GM12878 (cell line): ENCODE measurements around the gene AGTRAP. TPM values are rescaled to one million over a fixed set of nuclear protein-coding genes. Genes with fewer than 3 reads are reported as not detected.

ENCODE experiments used
- ATAC-seq: fragments of 200-7000 bp; cut with Tn5 transposase; 3 replicates; pipeline ENCODE4 v1.9.1; 2020; ENCODE audit warnings: mild to moderate bottlenecking, moderate library complexity
- BruUV-seq: library from RNA; stranded (reverse); fragments of 400-500 nt; replicated peaks from 2 replicates; lab custom pipeline; 2021; lab: Mats Ljungman, UMichigan
- CTCF ChIA-PET: fragments of 300-600 bp; sonication (Branson Sonifier 250); formaldehyde crosslinking; extraction: SDS; loops from one replicate; lab custom pipeline; 2021; ENCODE audit warnings: inconsistent platforms; lab: Yijun Ruan, JAX
- POLR2A ChIA-PET: fragments of 350-600 bp; formaldehyde crosslinking; extraction: SDS; loops from one replicate; lab custom pipeline; 2021; ENCODE audit warnings: inconsistent platforms; lab: Charles Lee
- RAD21 ChIA-PET: fragments of 300-600 bp; sonication (Branson Sonifier 250); formaldehyde crosslinking; loops from one replicate; lab custom pipeline; 2023; ENCODE audit warnings: antibody characterized with exemption; ENCODE audit not compliant: unreplicated experiment; lab: Charles Lee
- SMC1A ChIA-PET: fragments of 300-600 bp; sonication (Branson Sonifier 250); formaldehyde crosslinking; loops from one replicate; lab custom pipeline; 2023; ENCODE audit not compliant: unreplicated experiment, uncharacterized antibody; lab: Charles Lee
- DNase-seq: peaks from one replicate; pipeline ENCODE4 v3.0.0-alpha.2; 2011; ENCODE audit warnings: low read depth, low spot score
- FAIRE-seq: peaks from 3 replicates; lab custom pipeline; 2011; peaks lifted over from hg19 to GRCh38; lab: Jason Lieb, UNC
- H2AFZ ChIP-seq: 2 replicates; pipeline ENCODE4 v1.6.0; 2011; ENCODE audit warnings: low read depth, low read length, control low read depth; ENCODE audit not compliant: control insufficient read depth
- H3K27ac ChIP-seq: 2 replicates; pipeline ENCODE4 v1.5.1; 2011; ENCODE audit warnings: control low read depth; ENCODE audit not compliant: control insufficient read depth, insufficient read depth
- H3K27me3 ChIP-seq, 2 experiments: replicated peaks in 1 of 2; 2 replicates each; pipeline versions ENCODE4 v1.6.0 to v1.6.1; 2011; ENCODE audit warnings: low read length in 1 of 2; ENCODE audit not compliant: control insufficient read depth in 2 of 2, insufficient read depth in 2 of 2
- H3K36me3 ChIP-seq, 2 experiments: 2 replicates each; pipeline ENCODE4 v1.5.1; 2011; ENCODE audit warnings: low read length in 1 of 2; ENCODE audit not compliant: control insufficient read depth in 2 of 2, insufficient read depth in 2 of 2
- H3K4me1 ChIP-seq: 2 replicates; pipeline ENCODE4 v1.6.1; 2011; ENCODE audit warnings: mild to moderate bottlenecking, low read length, moderate library complexity, mixed read lengths; ENCODE audit not compliant: control insufficient read depth, insufficient read depth
- H3K4me2 ChIP-seq: 2 replicates; pipeline ENCODE4 v1.6.0; 2011; ENCODE audit warnings: control low read depth; ENCODE audit not compliant: control insufficient read depth, insufficient read depth
- H3K4me3 ChIP-seq: fragments of 200-600 bp; sonication (generic); 2 replicates; pipeline ENCODE4 v1.5.1; 2016
- H3K79me2 ChIP-seq: 2 replicates; pipeline ENCODE4 v1.6.0; 2011; ENCODE audit warnings: low read length; ENCODE audit not compliant: control insufficient read depth, insufficient read depth
- H3K9ac ChIP-seq: 2 replicates; pipeline ENCODE4 v1.8.0; 2011; ENCODE audit warnings: low read length, control low read depth, mixed read lengths; ENCODE audit not compliant: control insufficient read depth, insufficient read depth
- H3K9me3 ChIP-seq: replicated peaks from 3 replicates; pipeline ENCODE4 v1.5.1; 2011; ENCODE audit warnings: mild to moderate bottlenecking, low read length; ENCODE audit not compliant: control insufficient read depth, insufficient read depth
- H4K20me1 ChIP-seq: 2 replicates; pipeline ENCODE4 v1.6.0; 2011; ENCODE audit not compliant: control insufficient read depth, insufficient read depth
- BMI1 ChIP-seq: fragments of 450-650 bp; IDR thresholded peaks from 2 replicates; pipeline ENCODE4 v1.6.1; 2016; ENCODE audit warnings: mild to moderate bottlenecking, moderate library complexity, borderline replicate concordance
- CEBPB ChIP-seq, 2 experiments: fragments of 150-350 bp in 1 of 2; IDR thresholded peaks; 2 replicates each; pipeline ENCODE4 v1.6.1; 2012 to 2014; ENCODE audit warnings: low read depth in 2 of 2, low read length in 2 of 2, borderline replicate concordance in 1 of 2, inconsistent platforms in 1 of 2
- CHD2 ChIP-seq: IDR thresholded peaks from 2 replicates; pipeline ENCODE4 v1.6.1; 2011; ENCODE audit warnings: low read depth, low read length, improper control_type of control experiment, borderline replicate concordance
- DPF2 ChIP-seq: fragments of 450-650 bp; IDR thresholded peaks from 2 replicates; pipeline ENCODE4 v1.6.1; 2017; ENCODE audit warnings: mild to moderate bottlenecking
- MYC ChIP-seq: IDR thresholded peaks from 2 replicates; pipeline ENCODE4 v1.6.1; 2011; ENCODE audit warnings: mild to moderate bottlenecking, low read length, moderate library complexity, inconsistent platforms; ENCODE audit not compliant: insufficient read depth, insufficient replicate concordance, insufficient read length, severe bottlenecking
- RB1 ChIP-seq: fragments of 450-650 bp; formaldehyde crosslinking; IDR thresholded peaks from 2 replicates; pipeline ENCODE4 v1.6.1; 2017; ENCODE audit warnings: mild to moderate bottlenecking, borderline replicate concordance
- SMAD5 ChIP-seq: IDR thresholded peaks from 2 replicates; pipeline ENCODE4 v1.6.1; 2016; ENCODE audit warnings: antibody characterized with exemption, low read depth
- ZNF384 ChIP-seq: IDR thresholded peaks from 2 replicates; pipeline ENCODE4 v1.6.1; 2012; ENCODE audit warnings: low read depth, mild to moderate bottlenecking, low read length, improper control_type of control experiment, borderline replicate concordance
- WGBS: methylation state at CpG from one replicate; pipeline ENCODE4 v1.1.6; 2016; ENCODE audit warnings: low lambda C conversion rate; ENCODE audit not compliant: insufficient replicate concordance, insufficient coverage; ENCODE audit errors: missing lambda C conversion rate; 5-methylcytosine and 5-hydroxymethylcytosine counted together
- in situ Hi-C: fragments of 300-500 bp; cut with MboI; formaldehyde crosslinking; loops from 9 replicates; pipeline ENCODE4 v1.14.3; 2018; ENCODE audit warnings: mixed read lengths
- intact Hi-C: fragments of 100-400 bp; cut with micrococcal nuclease; formaldehyde crosslinking; loops from one replicate; pipeline ENCODE4 v1.14.2; 2022; ENCODE audit not compliant: unreplicated experiment
- polyA plus RNA-seq, 11 experiments: library from polyadenylated mRNA; depleted of rRNA in 4 of 11; unstranded in 6 of 11; stranded (reverse) in 5 of 11; fragments of >200 nt; fragmentation: Nextera tagmentation in 4 of 11; fragmentation: Illumina TruSeq in 1 of 11; extraction: Ambion mirVana in 4 of 11; extraction: Trizol in 1 of 11; gene quantifications; 1 replicate in 1 of 11; 2 replicates in 10 of 11; pipeline versions ENCODE4 v1.2.1 to v1.2.3, GENCODE V29; 2011 to 2016; ENCODE audit warnings: inconsistent platforms in 2 of 11, missing spikeins in 2 of 11, low read depth in 1 of 11
- total RNA-seq, 4 experiments: library from RNA; depleted of rRNA in 3 of 4; stranded (reverse); fragments of >200 nt in 3 of 4; fragmentation: Illumina TruSeq in 1 of 4; extraction: Trizol in 1 of 4; gene quantifications; 2 replicates each; pipeline versions ENCODE4 v1.2.1 to v1.2.3, GENCODE V29; 2013 to 2021
- TF ChIP-seq, protein P1 (sequence below): fragments of 450-650 bp; IDR thresholded peaks from 2 replicates; pipeline ENCODE4 v1.6.1; 2017; ENCODE audit warnings: mild to moderate bottlenecking, moderate library complexity
- TF ChIP-seq, protein P2 (sequence below): fragments of 450-650 bp; IDR thresholded peaks from 2 replicates; pipeline ENCODE4 v1.6.1; 2016; ENCODE audit warnings: mild to moderate bottlenecking

Gene AGTRAP
- total and polyA plus RNA-seq, 10 of the 15 experiments (the other 5 are each of a cell fraction or from before 2014, with no cell fraction given): 3.0 to 17.4 (median 10.2) TPM

DNA sequence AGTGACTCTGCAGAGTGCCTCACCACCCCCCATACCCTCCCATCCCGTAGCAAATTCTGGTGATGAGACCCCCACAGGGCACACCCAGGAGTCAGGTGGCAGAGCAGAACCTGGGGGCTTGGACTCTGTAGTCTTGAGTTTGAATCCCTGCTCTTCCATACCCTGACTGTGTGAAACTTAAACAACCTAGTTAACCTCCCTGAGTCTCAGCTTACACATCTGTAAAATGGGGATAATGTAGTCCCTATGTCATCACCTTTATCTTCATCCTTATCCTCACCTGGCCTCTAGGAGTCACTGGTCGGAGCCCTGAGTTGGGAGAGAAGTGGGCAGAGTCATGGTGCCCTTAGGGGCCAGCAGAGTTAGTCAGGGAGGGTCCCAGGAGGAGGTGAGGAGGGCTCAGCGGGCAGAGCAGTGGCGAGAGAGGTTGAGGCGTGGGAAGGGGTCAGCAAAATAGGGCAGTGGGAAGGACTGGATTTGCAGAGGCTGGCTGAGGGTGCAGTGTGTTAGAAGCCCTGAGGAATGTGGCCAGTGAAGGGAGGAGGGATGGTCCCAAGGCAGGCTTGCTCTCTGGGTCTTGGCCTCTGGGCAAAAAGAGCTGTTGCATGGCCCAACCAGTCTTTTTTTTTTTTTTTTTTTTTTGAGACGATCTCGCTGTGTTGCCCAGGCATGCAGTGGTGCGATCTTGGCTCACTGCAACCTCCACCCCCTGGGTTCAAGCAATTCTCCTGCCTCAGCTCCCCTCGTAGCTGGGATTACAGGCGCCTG is 44.6 kb downstream of the AGTRAP start:
- Histone ChIP-seq H3K9me3 (no peaks in the 10 kb centered on the region), H3K4me2 (no peak overlapping the region), H3K9ac (no peak overlapping the region), H3K4me3 (no peak overlapping the region), H4K20me1 (no peaks in the 10 kb centered on the region), H3K27ac (no peak overlapping the region), H3K4me1 (peaks cover 4% of the 10 kb centered on the region; the same call in 1 of the 2 replicates), H3K27me3 (no peaks in the 10 kb centered on the region), H2AFZ (no peak overlapping the region), H3K79me2 (no peaks in the 10 kb centered on the region), H3K36me3 (no peaks in the 10 kb centered on the region)
- in situ Hi-C loops: no loop called here
- ATAC-seq (no peak), DNase-seq (no peak), FAIRE-seq (no peak)
- SMC1A ChIA-PET: no interaction called here
- no TSS peak for BruUV-seq
- TF ChIP-seq ZNF384 (no peak), BMI1 (no peak)
- WGBS: 51% methylated on average over 8 of the region's 10 CpGs
- intact Hi-C loops: no loop called here
- POLR2A ChIA-PET: interaction anchor here (0.6 kb wide), 1 partner anchor 22 kb away, joined by 3 read pairs; no protein-coding TSS in a partner anchor
- CTCF ChIA-PET: interaction anchor here (0.9 kb wide), 1 partner anchor 65 kb away, joined by 3 read pairs; no protein-coding TSS in a partner anchor
- RAD21 ChIA-PET: no interaction called here

DNA sequence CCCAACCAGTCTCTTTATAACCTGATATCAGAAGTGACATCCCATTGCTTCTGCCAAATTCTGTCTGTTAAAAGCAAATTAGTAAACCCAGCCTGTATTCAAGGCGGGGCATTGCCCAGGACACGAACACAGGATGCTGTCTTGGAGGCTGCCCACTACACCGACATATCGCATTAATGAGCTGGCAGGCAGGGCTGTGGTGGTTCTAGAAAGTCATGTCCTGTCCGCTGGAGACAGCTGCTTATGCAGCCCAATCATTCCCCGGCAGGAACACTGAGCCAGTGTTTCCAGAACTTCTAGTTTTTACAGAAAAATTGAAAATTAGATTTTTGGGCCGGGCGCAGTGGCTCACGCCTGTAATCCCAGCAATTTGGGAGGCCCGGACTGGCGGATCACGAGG is 45.4 kb downstream of the AGTRAP start:
- BruUV-seq: no TSS peak
- ChIA-PET CTCF (no interaction called here), RAD21 (interaction anchor here (1.0 kb wide), 1 partner anchor 113 kb away, joined by 3 read pairs; no protein-coding TSS in a partner anchor), SMC1A (no interaction called here), POLR2A (interaction anchor here (0.5 to 0.6 kb wide), 2 partner anchors 23 to 1296 kb away, joined by 3 to 6 read pairs; no protein-coding TSS in a partner anchor)
- H3K27me3 ChIP-seq: no peaks in the 10 kb centered on the region
- no peaks in the 10 kb centered on the region for H3K9me3 ChIP-seq
- FAIRE-seq: no peak
- in situ Hi-C loops: no loop called here
- no peaks in the 10 kb centered on the region for H3K79me2 ChIP-seq
- ATAC-seq: no peak
- intact Hi-C loops: no loop called here
- no peak overlapping the region for H3K4me2 ChIP-seq
- H2AFZ ChIP-seq: no peak overlapping the region
- no peak overlapping the region for H3K9ac ChIP-seq
- H3K27ac ChIP-seq: no peak overlapping the region
- peaks cover 4% of the 10 kb centered on the region; the same call in 1 of the 2 replicates for H3K4me1 ChIP-seq
- no peak for DNase-seq
- H3K36me3 ChIP-seq: no peaks in the 10 kb centered on the region
- H3K4me3 ChIP-seq: no peak overlapping the region
- no peaks in the 10 kb centered on the region for H4K20me1 ChIP-seq
- 65% methylated on average over 12 of the region's 12 CpGs for WGBS
- TF ChIP-seq MYC (no peak), DPF2 (no peak), CEBPB (IDR thresholded peaks at IDR 0.05; ENCODE audit: borderline replicate concordance in 1 of 2, low read depth in 2 of 2, low read length in 2 of 2) (no peak), CHD2 (no peak), SMAD5 (no peak), RB1 (no peak)
- TF ChIP-seq, protein P1, sequence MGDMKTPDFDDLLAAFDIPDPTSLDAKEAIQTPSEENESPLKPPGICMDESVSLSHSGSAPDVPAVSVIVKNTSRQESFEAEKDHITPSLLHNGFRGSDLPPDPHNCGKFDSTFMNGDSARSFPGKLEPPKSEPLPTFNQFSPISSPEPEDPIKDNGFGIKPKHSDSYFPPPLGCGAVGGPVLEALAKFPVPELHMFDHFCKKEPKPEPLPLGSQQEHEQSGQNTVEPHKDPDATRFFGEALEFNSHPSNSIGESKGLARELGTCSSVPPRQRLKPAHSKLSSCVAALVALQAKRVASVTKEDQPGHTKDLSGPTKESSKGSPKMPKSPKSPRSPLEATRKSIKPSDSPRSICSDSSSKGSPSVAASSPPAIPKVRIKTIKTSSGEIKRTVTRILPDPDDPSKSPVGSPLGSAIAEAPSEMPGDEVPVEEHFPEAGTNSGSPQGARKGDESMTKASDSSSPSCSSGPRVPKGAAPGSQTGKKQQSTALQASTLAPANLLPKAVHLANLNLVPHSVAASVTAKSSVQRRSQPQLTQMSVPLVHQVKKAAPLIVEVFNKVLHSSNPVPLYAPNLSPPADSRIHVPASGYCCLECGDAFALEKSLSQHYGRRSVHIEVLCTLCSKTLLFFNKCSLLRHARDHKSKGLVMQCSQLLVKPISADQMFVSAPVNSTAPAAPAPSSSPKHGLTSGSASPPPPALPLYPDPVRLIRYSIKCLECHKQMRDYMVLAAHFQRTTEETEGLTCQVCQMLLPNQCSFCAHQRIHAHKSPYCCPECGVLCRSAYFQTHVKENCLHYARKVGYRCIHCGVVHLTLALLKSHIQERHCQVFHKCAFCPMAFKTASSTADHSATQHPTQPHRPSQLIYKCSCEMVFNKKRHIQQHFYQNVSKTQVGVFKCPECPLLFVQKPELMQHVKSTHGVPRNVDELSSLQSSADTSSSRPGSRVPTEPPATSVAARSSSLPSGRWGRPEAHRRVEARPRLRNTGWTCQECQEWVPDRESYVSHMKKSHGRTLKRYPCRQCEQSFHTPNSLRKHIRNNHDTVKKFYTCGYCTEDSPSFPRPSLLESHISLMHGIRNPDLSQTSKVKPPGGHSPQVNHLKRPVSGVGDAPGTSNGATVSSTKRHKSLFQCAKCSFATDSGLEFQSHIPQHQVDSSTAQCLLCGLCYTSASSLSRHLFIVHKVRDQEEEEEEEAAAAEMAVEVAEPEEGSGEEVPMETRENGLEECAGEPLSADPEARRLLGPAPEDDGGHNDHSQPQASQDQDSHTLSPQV: no peak
- TF ChIP-seq, protein P2, sequence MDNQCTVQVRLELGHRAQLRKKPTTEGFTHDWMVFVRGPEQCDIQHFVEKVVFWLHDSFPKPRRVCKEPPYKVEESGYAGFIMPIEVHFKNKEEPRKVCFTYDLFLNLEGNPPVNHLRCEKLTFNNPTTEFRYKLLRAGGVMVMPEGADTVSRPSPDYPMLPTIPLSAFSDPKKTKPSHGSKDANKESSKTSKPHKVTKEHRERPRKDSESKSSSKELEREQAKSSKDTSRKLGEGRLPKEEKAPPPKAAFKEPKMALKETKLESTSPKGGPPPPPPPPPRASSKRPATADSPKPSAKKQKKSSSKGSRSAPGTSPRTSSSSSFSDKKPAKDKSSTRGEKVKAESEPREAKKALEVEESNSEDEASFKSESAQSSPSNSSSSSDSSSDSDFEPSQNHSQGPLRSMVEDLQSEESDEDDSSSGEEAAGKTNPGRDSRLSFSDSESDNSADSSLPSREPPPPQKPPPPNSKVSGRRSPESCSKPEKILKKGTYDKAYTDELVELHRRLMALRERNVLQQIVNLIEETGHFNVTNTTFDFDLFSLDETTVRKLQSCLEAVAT: no peak
